ENCODE measurements around the gene UBR7.
"Not testable (repeated sequence)": the region's sequence is repeated elsewhere in the genome, so short reads cannot be mapped to it uniquely, and the experiment has no call there.

Gene UBR7

GRCh38 chr14:93195316-93195999, 11.6 kb upstream of the UBR7 start:
- DNase-seq, result no peak

- no peak for DNase-seq
These were observed 8.0 kb upstream of the UBR7 start for GRCh38 chr14:93199031-93199430.

GRCh38 chr14:93200553-93200952, 6.5 kb upstream of the UBR7 start:
- DNase-seq, result no peak

- no peak for DNase-seq
These were observed 5.8 kb upstream of the UBR7 start for GRCh38 chr14:93201155-93201704.

- no peak for DNase-seq
These were observed 632 bp downstream of the UBR7 start for GRCh38 chr14:93207468-93208308.

- DNase-seq, result no peak
These were observed 5.4 kb downstream of the UBR7 start for GRCh38 chr14:93212432-93212831.

- DNase-seq, result no peak
These were observed 7.5 kb downstream of the UBR7 start for GRCh38 chr14:93214598-93214997.

- DNase-seq, result peak; percentile 35
These were observed 12.2 kb downstream of the UBR7 start for GRCh38 chr14:93219103-93219726.

- no peak for DNase-seq
These were observed 13.5 kb downstream of the UBR7 start for GRCh38 chr14:93220509-93220908.

GRCh38 chr14:93223565-93223964, 16.5 kb downstream of the UBR7 start:
- DNase-seq, result no peak

GRCh38 chr14:93228550-93228949, 21.5 kb downstream of the UBR7 start:
- DNase-seq, result no peak

GRCh38 chr14:93230539-93230938, 23.5 kb downstream of the UBR7 start:
- DNase-seq, result no peak

- no peak for DNase-seq
These were observed 24.3 kb downstream of the UBR7 start for GRCh38 chr14:93231129-93231979.

- no peak for DNase-seq
These were observed 25.1 kb downstream of the UBR7 start for GRCh38 chr14:93232159-93232558.

GRCh38 chr14:93233078-93233477, 26.0 kb downstream of the UBR7 start:
- DNase-seq, result not testable (repeated sequence)

- no peak for DNase-seq
These were observed 27.7 kb downstream of the UBR7 start for GRCh38 chr14:93234798-93235197.

- DNase-seq, result no peak
These were observed 33.0 kb downstream of the UBR7 start for GRCh38 chr14:93239869-93240677.

- DNase-seq, result no peak
These were observed 33.6 kb downstream of the UBR7 start for GRCh38 chr14:93240678-93241000.

GRCh38 chr14:93245764-93246420, 38.8 kb downstream of the UBR7 start:
- no peak for DNase-seq

GRCh38 chr14:93246534-93246933, 39.5 kb downstream of the UBR7 start:
- DNase-seq, result no peak

- no peak for DNase-seq
These were observed 42.2 kb downstream of the UBR7 start for GRCh38 chr14:93249128-93249831.
